CD14-positive monocyte (primary cell): ENCODE data around the gene RASAL2. TPM values are rescaled to one million over a fixed set of nuclear protein-coding genes. Genes with fewer than 3 reads are reported as not detected.

Source experiments
- DNase-seq, 3 donors: peaks; one replicate each; pipeline ENCODE4 v3.0.0-alpha.2; 2011 to 2022
- H2AFZ ChIP-seq: 2 replicates; pipeline ENCODE4 v1.6.0; 2012; ENCODE audit warnings: mild to moderate bottlenecking, low read depth, low read length, inconsistent platforms; ENCODE audit not compliant: insufficient read depth, poor library complexity, severe bottlenecking
- H3K27ac ChIP-seq, 2 donors: 1 replicate in 1 of 2; 2 replicates in 1 of 2; pipeline ENCODE4 v1.5.1; 2012 to 2013; ENCODE audit warnings: low read length in 2 of 2, control low read depth in 1 of 2, inconsistent platforms in 1 of 2, low read depth in 1 of 2, mild to moderate bottlenecking in 1 of 2
- H3K27me3 ChIP-seq, 2 donors: one replicate each; pipeline versions ENCODE4 v1.6.0 to v1.6.1; 2011 to 2013; ENCODE audit warnings: low read length in 2 of 2; ENCODE audit not compliant: control insufficient read depth in 2 of 2, insufficient read depth in 2 of 2
- H3K36me3 ChIP-seq, 2 donors: replicated peaks in 1 of 2; 1 replicate in 1 of 2; 2 replicates in 1 of 2; pipeline versions ENCODE4 v1.5.1 to v1.6.1; 2012 to 2013; ENCODE audit warnings: low read length in 2 of 2, control low read depth in 1 of 2, inconsistent platforms in 1 of 2, mild to moderate bottlenecking in 1 of 2; ENCODE audit not compliant: insufficient read depth in 2 of 2, control insufficient read depth in 1 of 2
- H3K4me1 ChIP-seq, 2 donors: 1 replicate in 1 of 2; 2 replicates in 1 of 2; pipeline versions ENCODE4 v1.5.1 to v1.6.1; 2012 to 2013; ENCODE audit warnings: low read length in 2 of 2, control low read depth in 1 of 2, inconsistent platforms in 1 of 2, mild to moderate bottlenecking in 1 of 2, moderate library complexity in 1 of 2; ENCODE audit not compliant: insufficient read depth in 2 of 2, control insufficient read depth in 1 of 2
- H3K4me2 ChIP-seq: replicated peaks from 2 replicates; pipeline ENCODE3; 2012; ENCODE audit warnings: low read length, moderate library complexity, mild to moderate bottlenecking; ENCODE audit not compliant: poor library complexity, severe bottlenecking; ENCODE audit errors: extremely low read depth
- H3K4me3 ChIP-seq, 3 experiments: fragments of 200-600 bp in 1 of 3; sonication (generic) in 1 of 3; replicated peaks in 1 of 3; 1 replicate in 2 of 3; 2 replicates in 1 of 3; pipeline ENCODE4 v1.5.1; 2011 to 2013; ENCODE audit warnings: low read length in 3 of 3, mild to moderate bottlenecking in 3 of 3, control low read depth in 2 of 3, low read depth in 2 of 3, inconsistent platforms in 1 of 3, moderate library complexity in 1 of 3
- H3K79me2 ChIP-seq: 2 replicates; pipeline ENCODE4 v1.6.0; 2012; ENCODE audit warnings: mild to moderate bottlenecking, control low read depth, inconsistent platforms, low read length, moderate library complexity; ENCODE audit not compliant: insufficient read depth
- H3K9ac ChIP-seq: 2 replicates; pipeline ENCODE4 v1.6.0; 2017; ENCODE audit warnings: low read length, mild to moderate bottlenecking; ENCODE audit not compliant: insufficient read depth, poor library complexity, severe bottlenecking
- H3K9me3 ChIP-seq, 2 donors: replicated peaks in 1 of 2; 1 replicate in 1 of 2; 2 replicates in 1 of 2; pipeline versions ENCODE4 v1.5.1 to v1.6.1; 2012 to 2013; ENCODE audit warnings: low read length in 2 of 2, control low read depth in 1 of 2; ENCODE audit not compliant: control insufficient read depth in 1 of 2, insufficient read depth in 1 of 2
- H4K20me1 ChIP-seq: 2 replicates; pipeline ENCODE4 v1.6.0; 2012; ENCODE audit warnings: mild to moderate bottlenecking, low read length, control low read depth, moderate library complexity; ENCODE audit not compliant: insufficient read depth
- H3K27ac Mint-ChIP-seq, 7 donors: one replicate each; pipeline ENCODE4 v1.8.0; 2020; ENCODE audit warnings: mild to moderate bottlenecking in 7 of 7, mixed read lengths in 7 of 7, moderate library complexity in 6 of 7, inconsistent platforms in 2 of 7
- H3K27me3 Mint-ChIP-seq, 3 donors: one replicate each; pipeline ENCODE4 v1.8.0; 2021 to 2022; ENCODE audit warnings: low read depth in 3 of 3, mild to moderate bottlenecking in 3 of 3, mixed read lengths in 3 of 3, moderate library complexity in 3 of 3, inconsistent platforms in 1 of 3
- H3K36me3 Mint-ChIP-seq, 2 donors: one replicate each; pipeline ENCODE4 v1.8.0; 2020; ENCODE audit warnings: mixed read lengths in 2 of 2, inconsistent platforms in 1 of 2, mild to moderate bottlenecking in 1 of 2
- H3K4me1 Mint-ChIP-seq: one replicate; pipeline ENCODE4 v1.8.0; 2020; ENCODE audit warnings: mild to moderate bottlenecking, mixed read lengths
- H3K4me3 Mint-ChIP-seq, 2 donors: one replicate each; pipeline ENCODE4 v1.8.0; 2020; ENCODE audit warnings: mild to moderate bottlenecking in 2 of 2, mixed read lengths in 2 of 2, moderate library complexity in 1 of 2
- H3K9me3 Mint-ChIP-seq, 7 donors: one replicate each; pipeline ENCODE4 v1.8.0; 2020 to 2022; ENCODE audit warnings: mixed read lengths in 7 of 7, mild to moderate bottlenecking in 6 of 7, moderate library complexity in 6 of 7, inconsistent platforms in 2 of 7
- WGBS: methylation state at CpG from one replicate; pipeline ENCODE4 v1.1.5; 2013; ENCODE audit warnings: missing lambda C conversion rate; ENCODE audit not compliant: insufficient coverage; 5-methylcytosine and 5-hydroxymethylcytosine counted together
- intact Hi-C, 2 donors: fragments of 100-400 bp; cut with micrococcal nuclease; formaldehyde crosslinking; loops; one replicate each; pipeline versions ENCODE4 v1.15.0 to v1.15.1; 2023
- polyA plus RNA-seq, 3 donors: library from polyadenylated mRNA; depleted of rRNA in 1 of 3; unstranded in 2 of 3; stranded (reverse) in 1 of 3; fragments of 300-500 nt in 2 of 3; fragments of >200 nt in 1 of 3; fragmentation: Illumina TruSeq in 2 of 3; gene quantifications; 1 replicate in 2 of 3; 2 replicates in 1 of 3; pipeline ENCODE4 v1.2.3, GENCODE V29; 2012 to 2021
- TF ChIP-seq, protein P1 (sequence below): fragments of 200-600 bp; IDR thresholded peaks from one replicate; pipeline ENCODE4 v1.8.0; 2022; ENCODE audit warnings: antibody characterized with exemption, mild to moderate bottlenecking

Gene RASAL2
- polyA plus RNA-seq, 3 donors = 0.15 to 1.00 (median 0.63) TPM

DNA sequence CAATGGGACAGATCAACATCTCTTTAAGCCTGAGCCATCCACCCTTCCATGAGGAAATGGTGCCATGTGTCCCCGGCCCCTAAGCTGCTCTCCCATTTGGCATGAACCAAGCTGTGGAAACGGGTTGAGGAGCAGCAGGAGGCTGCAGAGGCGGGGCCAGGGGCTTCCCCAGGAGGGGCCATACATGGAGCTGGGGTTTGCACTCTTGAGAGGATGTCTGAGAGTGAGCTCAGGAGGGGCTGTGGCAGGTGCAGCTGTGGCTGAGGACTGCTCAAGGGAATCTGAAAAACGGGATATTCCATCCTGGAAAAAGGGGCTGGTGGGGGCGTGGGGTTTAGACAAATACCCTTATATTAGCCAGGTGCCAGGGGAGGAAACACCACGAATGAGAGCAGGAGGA lies 409.9 kb downstream of the RASAL2 start:
- TF ChIP-seq, protein P1, sequence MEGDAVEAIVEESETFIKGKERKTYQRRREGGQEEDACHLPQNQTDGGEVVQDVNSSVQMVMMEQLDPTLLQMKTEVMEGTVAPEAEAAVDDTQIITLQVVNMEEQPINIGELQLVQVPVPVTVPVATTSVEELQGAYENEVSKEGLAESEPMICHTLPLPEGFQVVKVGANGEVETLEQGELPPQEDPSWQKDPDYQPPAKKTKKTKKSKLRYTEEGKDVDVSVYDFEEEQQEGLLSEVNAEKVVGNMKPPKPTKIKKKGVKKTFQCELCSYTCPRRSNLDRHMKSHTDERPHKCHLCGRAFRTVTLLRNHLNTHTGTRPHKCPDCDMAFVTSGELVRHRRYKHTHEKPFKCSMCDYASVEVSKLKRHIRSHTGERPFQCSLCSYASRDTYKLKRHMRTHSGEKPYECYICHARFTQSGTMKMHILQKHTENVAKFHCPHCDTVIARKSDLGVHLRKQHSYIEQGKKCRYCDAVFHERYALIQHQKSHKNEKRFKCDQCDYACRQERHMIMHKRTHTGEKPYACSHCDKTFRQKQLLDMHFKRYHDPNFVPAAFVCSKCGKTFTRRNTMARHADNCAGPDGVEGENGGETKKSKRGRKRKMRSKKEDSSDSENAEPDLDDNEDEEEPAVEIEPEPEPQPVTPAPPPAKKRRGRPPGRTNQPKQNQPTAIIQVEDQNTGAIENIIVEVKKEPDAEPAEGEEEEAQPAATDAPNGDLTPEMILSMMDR = no peak
- H3K4me2 ChIP-seq = no peak overlapping the region
- H3K27ac ChIP-seq = no peak overlapping the region
- H3K27ac Mint-ChIP-seq = no peak overlapping the region
- no peaks in the 10 kb centered on the region for H4K20me1 ChIP-seq
- DNase-seq = no peak
- H3K36me3 Mint-ChIP-seq = no peaks in the 10 kb centered on the region
- no peak overlapping the region for H2AFZ ChIP-seq
- peaks cover 2 to 4% (median 2%) of the 10 kb centered on the region in 3 donors for H3K27me3 Mint-ChIP-seq
- no peaks in the 10 kb centered on the region for H3K9me3 ChIP-seq
- H3K36me3 ChIP-seq = no peaks in the 10 kb centered on the region
- WGBS = 50% methylated on average over 4 of the region's 6 CpGs
- peaks cover 0 to 1% (median 0%) of the 10 kb centered on the region in 7 donors for H3K9me3 Mint-ChIP-seq
- H3K4me3 Mint-ChIP-seq = no peak overlapping the region
- H3K4me3 ChIP-seq = no peak overlapping the region
- intact Hi-C loops = loop anchor here in 1 of 2 donors (5.0 kb wide), 1 partner anchor 192 kb away; no protein-coding TSS in a partner anchor
- no peaks in the 10 kb centered on the region for H3K79me2 ChIP-seq
- no peaks in the 10 kb centered on the region for H3K4me1 ChIP-seq
- H3K27me3 ChIP-seq = no peaks in the 10 kb centered on the region
- no peak overlapping the region for H3K9ac ChIP-seq
- H3K4me1 Mint-ChIP-seq = peaks cover 1% of the 10 kb centered on the region

DNA sequence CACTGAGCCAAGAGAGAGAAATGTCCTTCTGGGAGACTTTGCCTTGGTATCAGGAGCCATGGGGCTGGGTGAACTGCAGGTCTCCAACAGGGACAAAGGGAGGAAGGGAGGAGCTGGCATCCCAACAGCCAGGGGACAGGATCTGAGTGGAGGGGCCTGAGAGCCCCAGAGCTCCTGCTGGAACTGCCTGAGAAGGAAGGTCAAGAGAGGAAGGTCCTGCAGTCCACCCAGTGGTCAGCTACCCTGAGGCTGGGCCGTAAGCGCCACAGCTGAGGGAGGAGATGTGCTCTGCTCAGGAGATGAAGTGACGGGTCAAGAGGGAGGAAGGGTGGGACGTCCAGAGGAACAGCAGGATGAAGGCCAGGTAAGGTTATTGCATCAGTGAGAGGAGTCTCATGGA lies 410.4 kb downstream of the RASAL2 start:
- H3K27me3 Mint-ChIP-seq = peaks cover 2 to 4% (median 2%) of the 10 kb centered on the region in 3 donors
- no peaks in the 10 kb centered on the region for H4K20me1 ChIP-seq
- no peaks in the 10 kb centered on the region for H3K36me3 Mint-ChIP-seq
- no peak overlapping the region for H3K4me3 ChIP-seq
- intact Hi-C loops = loop anchor here in 1 of 2 donors (5.0 kb wide), 1 partner anchor 192 kb away; no protein-coding TSS in a partner anchor
- no peak overlapping the region for H3K4me2 ChIP-seq
- DNase-seq = no peak
- no peaks in the 10 kb centered on the region for H3K4me1 ChIP-seq
- H3K27me3 ChIP-seq = no peaks in the 10 kb centered on the region
- H3K9me3 Mint-ChIP-seq = peaks cover 0 to 1% (median 0%) of the 10 kb centered on the region in 7 donors
- H3K4me1 Mint-ChIP-seq = peaks cover 1% of the 10 kb centered on the region
- no peaks in the 10 kb centered on the region for H3K79me2 ChIP-seq
- no peak overlapping the region for H3K27ac Mint-ChIP-seq
- no peak overlapping the region for H3K4me3 Mint-ChIP-seq
- H3K36me3 ChIP-seq = no peaks in the 10 kb centered on the region
- no peak overlapping the region for H3K27ac ChIP-seq
- 95% methylated on average over 4 of the region's 4 CpGs for WGBS
- TF ChIP-seq, protein P1 = no peak
- no peak overlapping the region for H3K9ac ChIP-seq
- H2AFZ ChIP-seq = no peak overlapping the region
- H3K9me3 ChIP-seq = no peaks in the 10 kb centered on the region
